Gastrocnemius medialis (tissue), 4 donors: ENCODE results near the gene PRKCH.

Experiments used
- CTCF ChIP-seq, 5 experiments: fragments of 450-650 bp in 3 of 5; fragments of 200-600 bp in 2 of 5; sonication (generic) in 2 of 5; IDR thresholded peaks in 4 of 5; conservative IDR thresholded peaks in 1 of 5; 1 replicate in 4 of 5; 2 replicates in 1 of 5; pipeline ENCODE4 v1.5.1; 2016 to 2019; ENCODE audit warnings: antibody characterized with exemption in 5 of 5, mild to moderate bottlenecking in 3 of 5, moderate library complexity in 3 of 5
- POLR2A ChIP-seq, 2 donors: fragments of 450-650 bp; IDR thresholded peaks; one replicate each; pipeline ENCODE4 v1.6.1; 2017; ENCODE audit warnings: antibody characterized with exemption in 2 of 2, mild to moderate bottlenecking in 2 of 2, moderate library complexity in 2 of 2

- TF ChIP-seq CTCF (IDR thresholded peaks at IDR 0.05 in 4 of 5, conservative IDR thresholded peaks at IDR 0.05 in 1 of 5) (no peak), POLR2A (IDR thresholded peaks at IDR 0.05) (no peak)
These were observed 51.0 kb downstream of the PRKCH start for GRCh38 chr14:61372379-61372778.
